ENCODE results near the gene SLC26A1.
"Not testable (repeated sequence)": the region's sequence is repeated elsewhere in the genome, so short reads cannot be mapped to it uniquely, and the experiment has no call there.

DNA sequence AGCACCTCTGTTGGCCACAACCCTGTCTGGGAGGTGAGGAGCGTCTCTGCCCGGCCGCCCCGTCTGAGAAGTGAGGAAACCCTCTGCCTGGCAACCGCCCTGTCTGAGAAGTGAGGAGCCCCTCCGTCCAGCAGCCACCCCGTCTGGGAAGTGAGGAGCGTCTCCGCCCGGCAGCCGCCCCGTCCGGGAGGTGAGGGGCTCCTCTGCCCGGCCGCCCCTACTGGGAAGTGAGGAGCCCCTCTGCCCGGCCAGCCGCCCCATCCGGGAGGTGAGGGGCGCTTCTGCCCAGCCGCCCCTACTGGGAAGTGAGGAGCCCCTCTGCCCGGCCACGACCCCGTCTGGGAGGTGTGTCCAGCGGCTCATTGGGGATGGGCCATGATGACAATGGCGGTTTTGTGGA is 17.2 kb downstream of the SLC26A1 start:
- TF ChIP-seq CTCF, POLR2A (IDR thresholded peaks at IDR 0.05): not testable (repeated sequence)

Data from body of pancreas (tissue), 4 donors.